ENCODE measurements around the gene AFAP1.

DNA sequence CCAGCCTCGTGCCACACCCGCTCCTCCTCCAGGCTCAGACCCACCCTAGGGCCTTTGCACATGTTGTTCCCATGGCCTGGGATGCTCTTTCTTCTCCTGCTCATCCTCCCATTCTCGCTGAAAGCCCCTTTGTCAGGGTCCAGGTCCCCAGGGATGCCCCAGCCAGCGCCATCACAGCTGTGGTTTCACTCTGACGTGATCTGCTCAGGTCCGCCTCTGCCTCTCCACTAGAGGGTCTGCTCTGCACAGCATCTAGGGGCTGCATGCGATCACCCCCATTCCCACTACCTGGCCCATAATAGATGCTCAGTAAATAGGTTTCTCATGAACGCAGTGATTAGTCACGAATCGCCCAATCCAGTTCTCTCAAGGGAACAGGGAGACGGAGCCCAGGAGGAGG, 222.5 kb downstream of the AFAP1 start:
- TF ChIP-seq POLR2A (IDR thresholded peaks at IDR 0.05; ENCODE audit: low read depth, low read length) (no peak), POLR2AphosphoS5 (IDR thresholded peaks at IDR 0.05; ENCODE audit: insufficient read depth, low read depth, low read length) (no peak), GATA2 (IDR thresholded peaks at IDR 0.05; ENCODE audit: insufficient read depth, insufficient read length, low read depth, low read length) (no peak), JUN (IDR thresholded peaks at IDR 0.05; ENCODE audit: borderline replicate concordance, insufficient read depth, insufficient read length, low read depth) (no peak), EZH2 (IDR thresholded peaks at IDR 0.05; ENCODE audit: borderline replicate concordance, low read depth, low read length, severe bottlenecking) (no peak)
- TF ChIP-seq, protein P1, sequence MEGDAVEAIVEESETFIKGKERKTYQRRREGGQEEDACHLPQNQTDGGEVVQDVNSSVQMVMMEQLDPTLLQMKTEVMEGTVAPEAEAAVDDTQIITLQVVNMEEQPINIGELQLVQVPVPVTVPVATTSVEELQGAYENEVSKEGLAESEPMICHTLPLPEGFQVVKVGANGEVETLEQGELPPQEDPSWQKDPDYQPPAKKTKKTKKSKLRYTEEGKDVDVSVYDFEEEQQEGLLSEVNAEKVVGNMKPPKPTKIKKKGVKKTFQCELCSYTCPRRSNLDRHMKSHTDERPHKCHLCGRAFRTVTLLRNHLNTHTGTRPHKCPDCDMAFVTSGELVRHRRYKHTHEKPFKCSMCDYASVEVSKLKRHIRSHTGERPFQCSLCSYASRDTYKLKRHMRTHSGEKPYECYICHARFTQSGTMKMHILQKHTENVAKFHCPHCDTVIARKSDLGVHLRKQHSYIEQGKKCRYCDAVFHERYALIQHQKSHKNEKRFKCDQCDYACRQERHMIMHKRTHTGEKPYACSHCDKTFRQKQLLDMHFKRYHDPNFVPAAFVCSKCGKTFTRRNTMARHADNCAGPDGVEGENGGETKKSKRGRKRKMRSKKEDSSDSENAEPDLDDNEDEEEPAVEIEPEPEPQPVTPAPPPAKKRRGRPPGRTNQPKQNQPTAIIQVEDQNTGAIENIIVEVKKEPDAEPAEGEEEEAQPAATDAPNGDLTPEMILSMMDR (IDR thresholded peaks at IDR 0.05; ENCODE audit: extremely low read depth in 1 of 2, insufficient read depth in 1 of 2, low read depth in 1 of 2, low read length in 2 of 2) = no peak
- TF ChIP-seq, protein P2, sequence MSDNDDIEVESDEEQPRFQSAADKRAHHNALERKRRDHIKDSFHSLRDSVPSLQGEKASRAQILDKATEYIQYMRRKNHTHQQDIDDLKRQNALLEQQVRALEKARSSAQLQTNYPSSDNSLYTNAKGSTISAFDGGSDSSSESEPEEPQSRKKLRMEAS (IDR thresholded peaks at IDR 0.05; ENCODE audit: insufficient read depth, insufficient read length) = no peak
